Endothelial cell (in vitro differentiated cells): ENCODE results near the gene PPP1R12C. TPM values are rescaled to one million over a fixed set of nuclear protein-coding genes. Genes with fewer than 3 reads are reported as not detected.
A peak's percentile ranks its signal among the peaks of the same experiment; 100 is the strongest.

Source experiments
- DNase-seq: peaks from one replicate; pipeline ENCODE4 v3.0.0; 2021; ENCODE audit warnings: low spot score
- H3K27ac Mint-ChIP-seq: one replicate; pipeline ENCODE4 v1.8.0; 2021; ENCODE audit warnings: mixed read lengths, inconsistent platforms; ENCODE audit not compliant: unreplicated experiment
- H3K27me3 Mint-ChIP-seq: one replicate; pipeline ENCODE4 v1.8.0; 2021; ENCODE audit warnings: mild to moderate bottlenecking, moderate library complexity, mixed read lengths, inconsistent platforms; ENCODE audit not compliant: unreplicated experiment
- H3K36me3 Mint-ChIP-seq: one replicate; pipeline ENCODE4 v1.8.0; 2021; ENCODE audit warnings: mild to moderate bottlenecking, low read depth, mixed read lengths, inconsistent platforms; ENCODE audit not compliant: unreplicated experiment
- H3K4me1 Mint-ChIP-seq: one replicate; pipeline ENCODE4 v1.8.0; 2021; ENCODE audit warnings: mild to moderate bottlenecking, mixed read lengths, inconsistent platforms; ENCODE audit not compliant: unreplicated experiment
- H3K4me3 Mint-ChIP-seq: one replicate; pipeline ENCODE4 v1.8.0; 2021; ENCODE audit warnings: mild to moderate bottlenecking, mixed read lengths, inconsistent platforms; ENCODE audit not compliant: unreplicated experiment
- H3K9me3 Mint-ChIP-seq: one replicate; pipeline ENCODE4 v1.8.0; 2021; ENCODE audit warnings: mixed read lengths, inconsistent platforms; ENCODE audit not compliant: unreplicated experiment
- CTCF ChIP-seq: fragments of 200-600 bp; sonication (generic); IDR thresholded peaks from one replicate; pipeline ENCODE4 v1.5.0; 2021; ENCODE audit warnings: antibody characterized with exemption; ENCODE audit not compliant: unreplicated experiment
- long read RNA-seq: library from polyadenylated mRNA; unstranded; transcript quantifications from one replicate; pipeline ENCODE4 v2.0.0, GENCODE V29; 2020; ENCODE audit not compliant: unreplicated experiment
- total RNA-seq: library from RNA; stranded (reverse); fragmentation: NEBNext Ultra II Directional; extraction: Animal tissue kit (Norgen Biotek cat#: 25700); gene quantifications from one replicate; pipeline ENCODE4 v1.2.1, GENCODE V29; 2021; ENCODE audit not compliant: unreplicated experiment

The PPP1R12C gene
- 136 TPM for total RNA-seq
- long read RNA-seq, partial matches to known transcripts: 2 of 3 reads
- long read RNA-seq, other reads (novel, unspliced or antisense): 1 of 3 reads

- no peaks in the 10 kb centered on the region for H3K9me3 Mint-ChIP-seq
- peaks cover 22% of the 10 kb centered on the region for H3K27me3 Mint-ChIP-seq
- peaks cover 14% of the 10 kb centered on the region for H3K36me3 Mint-ChIP-seq
- no peak for TF ChIP-seq CTCF
- H3K4me1 Mint-ChIP-seq: peaks cover 23% of the 10 kb centered on the region
- H3K27ac Mint-ChIP-seq: peak within 1 kb of the TSS; percentile 90
- H3K4me3 Mint-ChIP-seq: peak within 1 kb of the TSS; percentile 97
- no peak for DNase-seq
Measured at GRCh38 chr19:55116859-55117662, at the start of gene PPP1R12C. TSS of gene PPP1R12C (minus strand) at chr19:55117637. CDS start at chr19:55117543, 94 bp downstream.

GRCh38 chr19:55166530-55167268, 49.3 kb upstream of the PPP1R12C start, which contains the start of gene DNAAF3:
TSS of gene DNAAF3 (minus strand) at chr19:55166613. CDS start at chr19:55166413, 200 bp downstream.
- H3K4me3 Mint-ChIP-seq: peak within 1 kb of the TSS; percentile 96
- H3K4me1 Mint-ChIP-seq: peaks cover 5% of the 10 kb centered on the region
- H3K27ac Mint-ChIP-seq: peak within 1 kb of the TSS; percentile 91
- no peaks in the 10 kb centered on the region for H3K9me3 Mint-ChIP-seq
- TF ChIP-seq CTCF: no peak
- DNase-seq: peak; percentile 98
- H3K36me3 Mint-ChIP-seq: no peaks in the 10 kb centered on the region
- peaks cover 7% of the 10 kb centered on the region for H3K27me3 Mint-ChIP-seq

- Mint-ChIP-seq H3K27ac (peak overlapping the region; percentile 91), H3K27me3 (peaks cover 5% of the 10 kb centered on the region), H3K4me3 (peak overlapping the region; percentile 96), H3K36me3 (no peaks in the 10 kb centered on the region), H3K9me3 (no peaks in the 10 kb centered on the region), H3K4me1 (peaks cover 5% of the 10 kb centered on the region)
- TF ChIP-seq CTCF: peak; percentile 27
- DNase-seq: peak; percentile 84
Measured at GRCh38 chr19:55165952-55166529, 48.6 kb upstream of the PPP1R12C start.

- no peak overlapping the region for H3K4me3 Mint-ChIP-seq
- no peak for TF ChIP-seq CTCF
- H3K27me3 Mint-ChIP-seq: peaks cover 6% of the 10 kb centered on the region
- H3K36me3 Mint-ChIP-seq: no peaks in the 10 kb centered on the region
- DNase-seq: no peak
- H3K9me3 Mint-ChIP-seq: no peaks in the 10 kb centered on the region
- H3K27ac Mint-ChIP-seq: no peak overlapping the region
- peaks cover 1% of the 10 kb centered on the region for H3K4me1 Mint-ChIP-seq
Measured at GRCh38 chr19:55161571-55162322, 44.3 kb upstream of the PPP1R12C start.
